K562 (cell line): ENCODE results near the gene TARBP1. TPM values are rescaled to one million over a fixed set of nuclear protein-coding genes. Genes with fewer than 3 reads are reported as not detected.

ENCODE experiments used
- EHMT2 ChIP-seq: fragments of 450-650 bp; IDR thresholded peaks from 2 replicates; pipeline ENCODE4 v1.6.1; 2018; ENCODE audit warnings: antibody characterized with exemption
- POLR2AphosphoS2 ChIP-seq: IDR thresholded peaks from 2 replicates; pipeline ENCODE4 v1.6.1; 2012; ENCODE audit warnings: low read length, improper control_type of control experiment
- PTTG1 ChIP-seq: fragments of 450-650 bp; IDR thresholded peaks from 2 replicates; pipeline ENCODE4 v1.6.1; 2016; ENCODE audit warnings: low read depth, mild to moderate bottlenecking, missing genetic modification characterization, missing compliant biosample characterization
- ZBTB17 ChIP-seq: fragments of 450-650 bp; formaldehyde crosslinking; IDR thresholded peaks from 2 replicates; pipeline ENCODE4 v1.4.0; 2020; ENCODE audit warnings: mild to moderate bottlenecking
- ZNF212 ChIP-seq: fragments of 450-650 bp; formaldehyde crosslinking; IDR thresholded peaks from 2 replicates; pipeline ENCODE4 v1.4.0; 2020; ENCODE audit warnings: mild to moderate bottlenecking
- ZNF239 ChIP-seq: fragments of 250-450 bp; sonication (Bioruptor Pico); IDR thresholded peaks from 2 replicates; pipeline ENCODE4 v1.4.0; 2020; ENCODE audit warnings: mild to moderate bottlenecking
- ZNF263 ChIP-seq: sonication (generic); formaldehyde crosslinking; IDR thresholded peaks from 2 replicates; pipeline ENCODE4 v1.8.0; 2022; ENCODE audit warnings: mild to moderate bottlenecking, missing genetic modification reagents, borderline replicate concordance
- ZNF778 ChIP-seq: fragments of 450-650 bp; formaldehyde crosslinking; IDR thresholded peaks from 2 replicates; pipeline ENCODE4 v1.4.0; 2020; ENCODE audit warnings: mild to moderate bottlenecking, moderate library complexity
- polyA plus RNA-seq, 8 experiments: library from polyadenylated mRNA; depleted of rRNA in 4 of 8; stranded (reverse) in 5 of 8; unstranded in 3 of 8; fragments of >200 nt; fragmentation: Nextera tagmentation in 2 of 8; fragmentation: Illumina TruSeq in 1 of 8; extraction: Ambion mirVana in 2 of 8; extraction: Trizol in 1 of 8; gene quantifications; 2 replicates each; pipeline versions ENCODE4 v1.2.1 to v1.2.3, GENCODE V29; 2011 to 2014; ENCODE audit warnings: inconsistent platforms in 1 of 8, missing spikeins in 1 of 8
- total RNA-seq, 7 experiments: library from RNA; depleted of rRNA in 6 of 7; stranded (reverse); fragments of >200 nt in 6 of 7; fragmentation: Illumina TruSeq in 2 of 7; extraction: Trizol in 2 of 7; gene quantifications; 2 replicates each; pipeline versions ENCODE4 v1.2.1 to v1.2.3, GENCODE V29; 2011 to 2021; ENCODE audit warnings: low replicate concordance in 1 of 7
- TF ChIP-seq, protein P1 (sequence below): fragments of 200-600 bp; sonication (generic); IDR thresholded peaks from one replicate; pipeline ENCODE4 v1.6.1; 2012; ENCODE audit warnings: mild to moderate bottlenecking, low read depth, low read length, inconsistent platforms
- TF ChIP-seq, protein P2 (sequence below): fragments of 450-650 bp; conservative IDR thresholded peaks from 2 replicates; pipeline ENCODE4 v1.6.1; 2016; ENCODE audit warnings: missing genetic modification characterization, low read depth, mild to moderate bottlenecking, control low read depth, missing compliant biosample characterization
- TF ChIP-seq, protein P3 (sequence below): fragments of 250-450 bp; sonication (Bioruptor Pico); IDR thresholded peaks from 2 replicates; pipeline ENCODE4 v1.8.0; 2021; ENCODE audit warnings: mild to moderate bottlenecking, moderate library complexity

TARBP1 gene
- total and polyA plus RNA-seq, 9 of the 15 experiments (the other 6 are each of a cell fraction or from before 2014, with no cell fraction given), result 8.8 to 48.0 (median 22.9) TPM

DNA sequence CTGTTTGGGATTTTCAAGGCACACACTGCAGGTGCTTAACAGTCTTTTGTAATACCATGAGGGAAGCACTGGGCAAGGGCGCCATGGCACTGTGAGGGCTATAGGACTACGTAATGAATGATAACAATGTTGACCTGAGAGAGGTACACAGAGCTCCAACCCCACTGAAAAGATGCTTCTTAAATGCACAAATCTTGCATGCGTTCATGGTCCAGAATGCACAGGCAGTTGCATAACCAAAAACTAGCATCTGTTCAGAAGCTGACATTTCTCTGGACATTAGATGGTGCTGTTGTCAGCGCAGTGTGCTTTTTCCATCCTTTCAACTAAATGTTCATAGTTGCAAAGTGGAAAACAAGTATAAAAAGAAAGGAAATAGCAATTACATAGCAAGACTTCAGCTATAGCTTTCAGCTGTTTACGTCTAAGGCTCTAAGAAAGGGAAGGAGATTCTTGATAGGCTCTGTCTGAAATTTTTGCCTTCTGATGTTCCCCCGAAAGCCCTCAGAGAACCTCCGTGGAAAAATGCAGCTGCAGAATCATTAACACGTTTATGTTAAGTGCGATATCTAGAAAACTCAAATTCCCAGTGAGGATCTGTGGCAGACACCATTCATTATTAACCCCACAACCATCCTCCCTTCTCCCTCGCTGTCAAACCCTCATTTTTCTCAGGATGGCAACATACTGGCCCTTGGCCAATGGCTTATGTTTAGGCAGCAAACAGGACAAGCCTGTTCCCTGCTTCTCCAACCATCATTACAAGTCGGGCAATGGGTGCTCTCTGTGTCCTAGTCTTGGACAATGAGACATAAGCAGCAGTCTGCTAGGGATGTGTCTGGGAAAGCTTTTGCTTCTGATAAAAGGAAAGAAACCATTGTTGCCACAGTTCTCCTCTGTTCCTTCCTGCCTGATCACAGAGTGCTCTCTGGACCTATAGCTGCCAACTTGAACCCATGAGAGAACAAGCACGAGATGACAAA, 8.2 kb upstream of the TARBP1 start (continued):
- TF ChIP-seq, protein P1, sequence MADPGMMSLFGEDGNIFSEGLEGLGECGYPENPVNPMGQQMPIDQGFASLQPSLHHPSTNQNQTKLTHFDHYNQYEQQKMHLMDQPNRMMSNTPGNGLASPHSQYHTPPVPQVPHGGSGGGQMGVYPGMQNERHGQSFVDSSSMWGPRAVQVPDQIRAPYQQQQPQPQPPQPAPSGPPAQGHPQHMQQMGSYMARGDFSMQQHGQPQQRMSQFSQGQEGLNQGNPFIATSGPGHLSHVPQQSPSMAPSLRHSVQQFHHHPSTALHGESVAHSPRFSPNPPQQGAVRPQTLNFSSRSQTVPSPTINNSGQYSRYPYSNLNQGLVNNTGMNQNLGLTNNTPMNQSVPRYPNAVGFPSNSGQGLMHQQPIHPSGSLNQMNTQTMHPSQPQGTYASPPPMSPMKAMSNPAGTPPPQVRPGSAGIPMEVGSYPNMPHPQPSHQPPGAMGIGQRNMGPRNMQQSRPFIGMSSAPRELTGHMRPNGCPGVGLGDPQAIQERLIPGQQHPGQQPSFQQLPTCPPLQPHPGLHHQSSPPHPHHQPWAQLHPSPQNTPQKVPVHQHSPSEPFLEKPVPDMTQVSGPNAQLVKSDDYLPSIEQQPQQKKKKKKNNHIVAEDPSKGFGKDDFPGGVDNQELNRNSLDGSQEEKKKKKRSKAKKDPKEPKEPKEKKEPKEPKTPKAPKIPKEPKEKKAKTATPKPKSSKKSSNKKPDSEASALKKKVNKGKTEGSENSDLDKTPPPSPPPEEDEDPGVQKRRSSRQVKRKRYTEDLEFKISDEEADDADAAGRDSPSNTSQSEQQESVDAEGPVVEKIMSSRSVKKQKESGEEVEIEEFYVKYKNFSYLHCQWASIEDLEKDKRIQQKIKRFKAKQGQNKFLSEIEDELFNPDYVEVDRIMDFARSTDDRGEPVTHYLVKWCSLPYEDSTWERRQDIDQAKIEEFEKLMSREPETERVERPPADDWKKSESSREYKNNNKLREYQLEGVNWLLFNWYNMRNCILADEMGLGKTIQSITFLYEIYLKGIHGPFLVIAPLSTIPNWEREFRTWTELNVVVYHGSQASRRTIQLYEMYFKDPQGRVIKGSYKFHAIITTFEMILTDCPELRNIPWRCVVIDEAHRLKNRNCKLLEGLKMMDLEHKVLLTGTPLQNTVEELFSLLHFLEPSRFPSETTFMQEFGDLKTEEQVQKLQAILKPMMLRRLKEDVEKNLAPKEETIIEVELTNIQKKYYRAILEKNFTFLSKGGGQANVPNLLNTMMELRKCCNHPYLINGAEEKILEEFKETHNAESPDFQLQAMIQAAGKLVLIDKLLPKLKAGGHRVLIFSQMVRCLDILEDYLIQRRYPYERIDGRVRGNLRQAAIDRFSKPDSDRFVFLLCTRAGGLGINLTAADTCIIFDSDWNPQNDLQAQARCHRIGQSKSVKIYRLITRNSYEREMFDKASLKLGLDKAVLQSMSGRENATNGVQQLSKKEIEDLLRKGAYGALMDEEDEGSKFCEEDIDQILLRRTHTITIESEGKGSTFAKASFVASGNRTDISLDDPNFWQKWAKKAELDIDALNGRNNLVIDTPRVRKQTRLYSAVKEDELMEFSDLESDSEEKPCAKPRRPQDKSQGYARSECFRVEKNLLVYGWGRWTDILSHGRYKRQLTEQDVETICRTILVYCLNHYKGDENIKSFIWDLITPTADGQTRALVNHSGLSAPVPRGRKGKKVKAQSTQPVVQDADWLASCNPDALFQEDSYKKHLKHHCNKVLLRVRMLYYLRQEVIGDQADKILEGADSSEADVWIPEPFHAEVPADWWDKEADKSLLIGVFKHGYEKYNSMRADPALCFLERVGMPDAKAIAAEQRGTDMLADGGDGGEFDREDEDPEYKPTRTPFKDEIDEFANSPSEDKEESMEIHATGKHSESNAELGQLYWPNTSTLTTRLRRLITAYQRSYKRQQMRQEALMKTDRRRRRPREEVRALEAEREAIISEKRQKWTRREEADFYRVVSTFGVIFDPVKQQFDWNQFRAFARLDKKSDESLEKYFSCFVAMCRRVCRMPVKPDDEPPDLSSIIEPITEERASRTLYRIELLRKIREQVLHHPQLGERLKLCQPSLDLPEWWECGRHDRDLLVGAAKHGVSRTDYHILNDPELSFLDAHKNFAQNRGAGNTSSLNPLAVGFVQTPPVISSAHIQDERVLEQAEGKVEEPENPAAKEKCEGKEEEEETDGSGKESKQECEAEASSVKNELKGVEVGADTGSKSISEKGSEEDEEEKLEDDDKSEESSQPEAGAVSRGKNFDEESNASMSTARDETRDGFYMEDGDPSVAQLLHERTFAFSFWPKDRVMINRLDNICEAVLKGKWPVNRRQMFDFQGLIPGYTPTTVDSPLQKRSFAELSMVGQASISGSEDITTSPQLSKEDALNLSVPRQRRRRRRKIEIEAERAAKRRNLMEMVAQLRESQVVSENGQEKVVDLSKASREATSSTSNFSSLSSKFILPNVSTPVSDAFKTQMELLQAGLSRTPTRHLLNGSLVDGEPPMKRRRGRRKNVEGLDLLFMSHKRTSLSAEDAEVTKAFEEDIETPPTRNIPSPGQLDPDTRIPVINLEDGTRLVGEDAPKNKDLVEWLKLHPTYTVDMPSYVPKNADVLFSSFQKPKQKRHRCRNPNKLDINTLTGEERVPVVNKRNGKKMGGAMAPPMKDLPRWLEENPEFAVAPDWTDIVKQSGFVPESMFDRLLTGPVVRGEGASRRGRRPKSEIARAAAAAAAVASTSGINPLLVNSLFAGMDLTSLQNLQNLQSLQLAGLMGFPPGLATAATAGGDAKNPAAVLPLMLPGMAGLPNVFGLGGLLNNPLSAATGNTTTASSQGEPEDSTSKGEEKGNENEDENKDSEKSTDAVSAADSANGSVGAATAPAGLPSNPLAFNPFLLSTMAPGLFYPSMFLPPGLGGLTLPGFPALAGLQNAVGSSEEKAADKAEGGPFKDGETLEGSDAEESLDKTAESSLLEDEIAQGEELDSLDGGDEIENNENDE, result no peak
- TF ChIP-seq EHMT2 (no peak), PTTG1 (tag) (no peak), ZNF239 (CRISPR knock-in tag) (no peak), ZBTB17 (CRISPR knock-in tag) (0 out of 2 replicates have a peak, but pooled peaks have one; percentile 37), POLR2AphosphoS2 (no peak), ZNF778 (no peak), ZNF212 (CRISPR knock-in tag) (no peak), ZNF263 (no peak)
- TF ChIP-seq, protein P2, sequence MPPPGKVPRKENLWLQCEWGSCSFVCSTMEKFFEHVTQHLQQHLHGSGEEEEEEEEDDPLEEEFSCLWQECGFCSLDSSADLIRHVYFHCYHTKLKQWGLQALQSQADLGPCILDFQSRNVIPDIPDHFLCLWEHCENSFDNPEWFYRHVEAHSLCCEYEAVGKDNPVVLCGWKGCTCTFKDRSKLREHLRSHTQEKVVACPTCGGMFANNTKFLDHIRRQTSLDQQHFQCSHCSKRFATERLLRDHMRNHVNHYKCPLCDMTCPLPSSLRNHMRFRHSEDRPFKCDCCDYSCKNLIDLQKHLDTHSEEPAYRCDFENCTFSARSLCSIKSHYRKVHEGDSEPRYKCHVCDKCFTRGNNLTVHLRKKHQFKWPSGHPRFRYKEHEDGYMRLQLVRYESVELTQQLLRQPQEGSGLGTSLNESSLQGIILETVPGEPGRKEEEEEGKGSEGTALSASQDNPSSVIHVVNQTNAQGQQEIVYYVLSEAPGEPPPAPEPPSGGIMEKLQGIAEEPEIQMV (tag), result no peak
- TF ChIP-seq, protein P3, sequence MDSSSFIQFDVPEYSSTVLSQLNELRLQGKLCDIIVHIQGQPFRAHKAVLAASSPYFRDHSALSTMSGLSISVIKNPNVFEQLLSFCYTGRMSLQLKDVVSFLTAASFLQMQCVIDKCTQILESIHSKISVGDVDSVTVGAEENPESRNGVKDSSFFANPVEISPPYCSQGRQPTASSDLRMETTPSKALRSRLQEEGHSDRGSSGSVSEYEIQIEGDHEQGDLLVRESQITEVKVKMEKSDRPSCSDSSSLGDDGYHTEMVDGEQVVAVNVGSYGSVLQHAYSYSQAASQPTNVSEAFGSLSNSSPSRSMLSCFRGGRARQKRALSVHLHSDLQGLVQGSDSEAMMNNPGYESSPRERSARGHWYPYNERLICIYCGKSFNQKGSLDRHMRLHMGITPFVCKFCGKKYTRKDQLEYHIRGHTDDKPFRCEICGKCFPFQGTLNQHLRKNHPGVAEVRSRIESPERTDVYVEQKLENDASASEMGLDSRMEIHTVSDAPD (CRISPR knock-in tag), result no peak
